K562 (cell line): ENCODE data around the gene DKC1. TPM values are rescaled to one million over a fixed set of nuclear protein-coding genes. Genes with fewer than 3 reads are reported as not detected.

ENCODE experiments used
- ATF7 ChIP-seq: fragments of 450-650 bp; IDR thresholded peaks from 2 replicates; pipeline ENCODE4 v1.7.1; 2014; ENCODE audit warnings: mild to moderate bottlenecking, moderate library complexity
- HDAC1 ChIP-seq, 2 experiments: fragments of 450-650 bp; IDR thresholded peaks; 2 replicates each; pipeline ENCODE4 v1.6.1; 2016 to 2017; ENCODE audit warnings: inconsistent platforms in 1 of 2, mild to moderate bottlenecking in 1 of 2, moderate library complexity in 1 of 2
- HMBOX1 ChIP-seq: sonication (generic); IDR thresholded peaks from 2 replicates; pipeline ENCODE4 v1.6.1; 2016
- HNRNPK ChIP-seq: fragments of 200-400 bp; formaldehyde crosslinking; IDR thresholded peaks from one replicate; pipeline ENCODE4 v1.6.1; 2018; ENCODE audit warnings: mild to moderate bottlenecking, low read depth, low read length; ENCODE audit not compliant: poor library complexity, severe bottlenecking
- KLF13 ChIP-seq: fragments of 450-650 bp; IDR thresholded peaks from 2 replicates; pipeline ENCODE4 v1.6.1; 2016; ENCODE audit warnings: missing genetic modification characterization, low read depth, mild to moderate bottlenecking, missing compliant biosample characterization, moderate library complexity, borderline replicate concordance
- MAFF ChIP-seq: IDR thresholded peaks from 2 replicates; pipeline ENCODE4 v1.6.1; 2012; ENCODE audit warnings: low read length, improper control_type of control experiment
- RAD21 ChIP-seq, 2 experiments: fragments of 250-450 bp in 1 of 2; fragments of 450-650 bp in 1 of 2; sonication (Bioruptor Pico) in 1 of 2; formaldehyde crosslinking in 1 of 2; IDR thresholded peaks in 1 of 2; conservative IDR thresholded peaks in 1 of 2; 2 replicates each; pipeline versions ENCODE4 v1.4.0 to v1.8.0; 2020 to 2022; ENCODE audit warnings: mild to moderate bottlenecking in 2 of 2, moderate library complexity in 1 of 2
- RFX5 ChIP-seq: IDR thresholded peaks from 2 replicates; pipeline ENCODE4 v1.6.1; 2011; ENCODE audit warnings: low read depth, mild to moderate bottlenecking, improper control_type of control experiment, low read length
- TOE1 ChIP-seq, 2 experiments: fragments of 450-650 bp in 1 of 2; sonication (generic) in 1 of 2; formaldehyde crosslinking in 1 of 2; IDR thresholded peaks; 2 replicates each; pipeline versions ENCODE4 v1.7.1 to v1.8.0; 2016 to 2022; ENCODE audit warnings: borderline replicate concordance in 2 of 2, mild to moderate bottlenecking in 2 of 2, antibody characterized with exemption in 1 of 2, inconsistent platforms in 1 of 2, low read depth in 1 of 2, missing genetic modification reagents in 1 of 2, moderate library complexity in 1 of 2
- USF2 ChIP-seq: sonication (generic); formaldehyde crosslinking; IDR thresholded peaks from 2 replicates; pipeline ENCODE4 v1.5.0; 2020; ENCODE audit warnings: missing genetic modification reagents
- ZBTB49 ChIP-seq: sonication (generic); formaldehyde crosslinking; IDR thresholded peaks from 2 replicates; pipeline ENCODE4 v1.8.0; 2022; ENCODE audit warnings: missing genetic modification reagents, mild to moderate bottlenecking, borderline replicate concordance
- ZFX ChIP-seq: sonication (generic); formaldehyde crosslinking; IDR thresholded peaks from 2 replicates; pipeline ENCODE4 v1.8.0; 2022; ENCODE audit warnings: mild to moderate bottlenecking, missing genetic modification reagents, moderate library complexity
- ZKSCAN1 ChIP-seq: fragments of 150-350 bp; IDR thresholded peaks from 2 replicates; pipeline ENCODE4 v1.6.1; 2016; ENCODE audit warnings: low read depth, low read length
- ZNF316 ChIP-seq: fragments of 450-650 bp; IDR thresholded peaks from 2 replicates; pipeline ENCODE4 v1.6.1; 2016
- ZNF347 ChIP-seq: fragments of 450-650 bp; formaldehyde crosslinking; IDR thresholded peaks from 2 replicates; pipeline ENCODE4 v1.4.0; 2020; ENCODE audit warnings: low read depth, mild to moderate bottlenecking, moderate library complexity
- ZNF398 ChIP-seq: fragments of 250-450 bp; sonication (Bioruptor Pico); IDR thresholded peaks from 2 replicates; pipeline ENCODE4 v1.8.0; 2021; ENCODE audit warnings: moderate library complexity, mild to moderate bottlenecking, inconsistent platforms
- ZNF511 ChIP-seq: sonication (generic); formaldehyde crosslinking; IDR thresholded peaks from 2 replicates; pipeline ENCODE4 v1.8.0; 2022; ENCODE audit warnings: mild to moderate bottlenecking, missing genetic modification reagents
- ZNF785 ChIP-seq: fragments of 250-450 bp; sonication (Bioruptor Pico); IDR thresholded peaks from 2 replicates; pipeline ENCODE4 v1.4.0; 2020; ENCODE audit warnings: mild to moderate bottlenecking
- polyA plus RNA-seq, 8 experiments: library from polyadenylated mRNA; depleted of rRNA in 4 of 8; stranded (reverse) in 5 of 8; unstranded in 3 of 8; fragments of >200 nt; fragmentation: Nextera tagmentation in 2 of 8; fragmentation: Illumina TruSeq in 1 of 8; extraction: Ambion mirVana in 2 of 8; extraction: Trizol in 1 of 8; gene quantifications; 2 replicates each; pipeline versions ENCODE4 v1.2.1 to v1.2.3, GENCODE V29; 2011 to 2014; ENCODE audit warnings: inconsistent platforms in 1 of 8, missing spikeins in 1 of 8
- total RNA-seq, 7 experiments: library from RNA; depleted of rRNA in 6 of 7; stranded (reverse); fragments of >200 nt in 6 of 7; fragmentation: Illumina TruSeq in 2 of 7; extraction: Trizol in 2 of 7; gene quantifications; 2 replicates each; pipeline versions ENCODE4 v1.2.1 to v1.2.3, GENCODE V29; 2011 to 2021; ENCODE audit warnings: low replicate concordance in 1 of 7

DKC1 gene
- total and polyA plus RNA-seq, 9 of the 15 experiments (the other 6 are each of a cell fraction or from before 2014, with no cell fraction given): 205 to 313 (median 219) TPM

- TF ChIP-seq ZNF511 (CRISPR knock-in tag): no peak
- TF ChIP-seq TOE1 (IDR thresholded peaks at IDR 0.05; ENCODE audit: borderline replicate concordance): no peak
- TF ChIP-seq TOE1 (CRISPR knock-in tag; IDR thresholded peaks at IDR 0.05; ENCODE audit: borderline replicate concordance, low read depth): no peak
- no peak for TF ChIP-seq HNRNPK
- TF ChIP-seq HDAC1 (IDR thresholded peaks at IDR 0.05): peak in 1 of 2 experiments; percentile 38; a peak in 1 of 4 replicates
- no peak for TF ChIP-seq KLF13
- TF ChIP-seq RAD21 (CRISPR knock-in tag; conservative IDR thresholded peaks at IDR 0.05 in 1 of 2, IDR thresholded peaks at IDR 0.05 in 1 of 2): no peak
- no peak for TF ChIP-seq ZKSCAN1
- no peak for TF ChIP-seq HMBOX1
- TF ChIP-seq ZBTB49 (CRISPR knock-in tag): 0 out of 2 replicates have a peak, but pooled peaks have one; percentile 58
- TF ChIP-seq ZNF347: no peak
- TF ChIP-seq ZNF398 (CRISPR knock-in tag): no peak
- TF ChIP-seq ATF7: no peak
- peak; percentile 90 for TF ChIP-seq MAFF
- no peak for TF ChIP-seq USF2 (CRISPR knock-in tag)
- no peak for TF ChIP-seq RFX5
- no peak for TF ChIP-seq ZNF785 (CRISPR knock-in tag)
- peak; percentile 98 for TF ChIP-seq ZNF316
- TF ChIP-seq ZFX (CRISPR knock-in tag): peak; percentile 49; the same call in 1 of the 2 replicates
Observed at GRCh38 chrX:154750301-154751202, 12.1 kb upstream of the DKC1 start, which contains the start of gene GAB3 (continued).
